HEK293T (cell line): ENCODE measurements around the gene FADS1.

Experiments used
- CTCF ChIA-PET: fragments of 350-600 bp; formaldehyde crosslinking; extraction: SDS; loops from one replicate; lab custom pipeline; 2021; ENCODE audit warnings: antibody characterized with exemption, inconsistent platforms; lab: Yijun Ruan, JAX
- POLR2A ChIA-PET: fragments of 350-600 bp; formaldehyde crosslinking; extraction: SDS; loops from one replicate; lab custom pipeline; 2020; ENCODE audit warnings: antibody characterized with exemption, inconsistent platforms; lab: Yijun Ruan, JAX
- DNase-seq: peaks from one replicate; pipeline ENCODE4 v3.0.0; 2012; ENCODE audit warnings: mixed read lengths; ENCODE audit errors: extremely low spot score
- ARNT ChIP-seq: fragments of 450-650 bp; IDR thresholded peaks from 2 replicates; pipeline ENCODE4 v1.6.1; 2017; ENCODE audit warnings: mild to moderate bottlenecking
- BHLHE40 ChIP-seq: fragments of 450-650 bp; IDR thresholded peaks from 2 replicates; pipeline ENCODE4 v1.6.1; 2016; ENCODE audit warnings: mild to moderate bottlenecking, moderate library complexity, borderline replicate concordance
- CTBP1 ChIP-seq: fragments of 450-650 bp; IDR thresholded peaks from 2 replicates; pipeline ENCODE4 v1.6.1; 2016; ENCODE audit warnings: borderline replicate concordance
- ELF4 ChIP-seq: fragments of 450-650 bp; IDR thresholded peaks from 2 replicates; pipeline ENCODE4 v1.6.1; 2017; ENCODE audit warnings: antibody characterized with exemption
- FOXA1 ChIP-seq: fragments of 450-650 bp; IDR thresholded peaks from 2 replicates; pipeline ENCODE4 v1.6.1; 2016; ENCODE audit warnings: mild to moderate bottlenecking
- FOXK2 ChIP-seq: fragments of 450-650 bp; IDR thresholded peaks from 2 replicates; pipeline ENCODE4 v1.6.1; 2016; ENCODE audit warnings: mild to moderate bottlenecking
- FOXM1 ChIP-seq: fragments of 450-650 bp; IDR thresholded peaks from 2 replicates; pipeline ENCODE4 v1.6.1; 2017; ENCODE audit warnings: mild to moderate bottlenecking, borderline replicate concordance
- HDGF ChIP-seq: fragments of 450-650 bp; IDR thresholded peaks from 2 replicates; pipeline ENCODE4 v1.6.1; 2017; ENCODE audit warnings: antibody characterized with exemption, borderline replicate concordance
- L3MBTL2 ChIP-seq: fragments of 450-650 bp; conservative IDR thresholded peaks from 2 replicates; pipeline ENCODE4 v1.6.1; 2016; ENCODE audit warnings: mild to moderate bottlenecking
- LEF1 ChIP-seq: fragments of 450-650 bp; IDR thresholded peaks from 2 replicates; pipeline ENCODE4 v1.6.1; 2017; ENCODE audit warnings: mild to moderate bottlenecking, borderline replicate concordance
- NFRKB ChIP-seq: fragments of 450-650 bp; IDR thresholded peaks from 2 replicates; pipeline ENCODE4 v1.6.1; 2016; ENCODE audit warnings: mild to moderate bottlenecking, moderate library complexity
- PKNOX1 ChIP-seq: fragments of 450-650 bp; IDR thresholded peaks from 2 replicates; pipeline ENCODE4 v1.6.1; 2016
- SP1 ChIP-seq: fragments of 450-650 bp; IDR thresholded peaks from 2 replicates; pipeline ENCODE4 v1.6.1; 2017
- SUZ12 ChIP-seq: fragments of 450-650 bp; IDR thresholded peaks from 2 replicates; pipeline ENCODE4 v1.6.1; 2016; ENCODE audit warnings: mild to moderate bottlenecking
- TARDBP ChIP-seq: fragments of 450-650 bp; IDR thresholded peaks from 2 replicates; pipeline ENCODE4 v1.6.1; 2016
- ZNF384 ChIP-seq: fragments of 450-650 bp; IDR thresholded peaks from 2 replicates; pipeline ENCODE4 v1.6.1; 2016

FADS1 gene

GRCh38 chr11:61782841-61783240, 34.0 kb downstream of the FADS1 start:
- TF ChIP-seq HDGF (no peak), ZNF384 (no peak), ELF4 (no peak), PKNOX1 (no peak), SUZ12 (no peak), ARNT (no peak), BHLHE40 (no peak), CTBP1 (no peak), NFRKB (no peak), FOXA1 (no peak), FOXM1 (no peak), SP1 (no peak), FOXK2 (no peak), L3MBTL2 (no peak), LEF1 (no peak)
- POLR2A ChIA-PET, result interaction anchor here (0.7 to 2.7 kb wide), 2 partner anchors 10 to 35 kb away, joined by 3 to 17 read pairs; partner anchors contain the start of genes FEN1 and TMEM258

GRCh38 chr11:61782299-61782698, 34.5 kb downstream of the FADS1 start:
- no peak for DNase-seq
- POLR2A ChIA-PET, result interaction anchor here (0.7 to 2.7 kb wide), 2 partner anchors 10 to 35 kb away, joined by 3 to 17 read pairs; partner anchors contain the start of genes FEN1 and TMEM258
- CTCF ChIA-PET, result interaction anchor here (0.7 kb wide), 1 partner anchor 305 kb away, joined by 3 read pairs; no protein-coding TSS in a partner anchor
- no peak for TF ChIP-seq TARDBP
- TF ChIP-seq LEF1, result no peak
- TF ChIP-seq SUZ12, result no peak
- no peak for TF ChIP-seq CTBP1
- TF ChIP-seq ELF4, result no peak

More at GRCh38 chr11:61782841-61783240, 34.0 kb downstream of the FADS1 start:
- CTCF ChIA-PET, result interaction anchor here (0.7 kb wide), 1 partner anchor 306 kb away, joined by 3 read pairs; no protein-coding TSS in a partner anchor
- no peak for DNase-seq

- POLR2A ChIA-PET, result interaction anchor here (2.7 kb wide), 1 partner anchor 11 kb away, joined by 17 read pairs; the partner anchor contains the start of genes FEN1 and TMEM258
- DNase-seq, result no peak
- CTCF ChIA-PET, result no interaction called here
- no peak for TF ChIP-seq LEF1
- no peak for TF ChIP-seq FOXA1
- no peak for TF ChIP-seq BHLHE40
- no peak for TF ChIP-seq CTBP1
- no peak for TF ChIP-seq TARDBP
- no peak for TF ChIP-seq FOXM1
- TF ChIP-seq ARNT, result no peak
- no peak for TF ChIP-seq L3MBTL2
- TF ChIP-seq PKNOX1, result no peak
- TF ChIP-seq ZNF384, result no peak
- TF ChIP-seq SUZ12, result no peak
These were observed 35.2 kb downstream of the FADS1 start for GRCh38 chr11:61781585-61781984.

GRCh38 chr11:61780581-61781162, 36.1 kb downstream of the FADS1 start:
- ChIA-PET CTCF (interaction anchor here (0.9 to 1.3 kb wide), 3 partner anchors 29 to 37 kb away, joined by 3 to 6 read pairs (median 4); no protein-coding TSS in a partner anchor), POLR2A (interaction anchor here (1.2 to 1.7 kb wide), 2 partner anchors 10 to 12 kb away, joined by 4 to 10 read pairs; partner anchors contain the start of genes FEN1 and TMEM258)
- TF ChIP-seq CTBP1 (no peak), SP1 (no peak), FOXK2 (no peak), FOXM1 (no peak), LEF1 (no peak), PKNOX1 (no peak), SUZ12 (no peak), ARNT (no peak), NFRKB (no peak), BHLHE40 (no peak), HDGF (no peak), ZNF384 (no peak), FOXA1 (no peak), L3MBTL2 (no peak), ELF4 (no peak), TARDBP (no peak)
- no peak for DNase-seq

GRCh38 chr11:61779666-61780525, 36.9 kb downstream of the FADS1 start:
- no peak for TF ChIP-seq ZNF384
- no peak for TF ChIP-seq LEF1
- TF ChIP-seq SP1, result no peak
- no peak for TF ChIP-seq SUZ12
- no peak for TF ChIP-seq FOXK2
- no peak for TF ChIP-seq NFRKB
- no peak for TF ChIP-seq CTBP1
- no peak for TF ChIP-seq L3MBTL2
- no peak for TF ChIP-seq FOXA1
- TF ChIP-seq BHLHE40, result no peak
- no peak for TF ChIP-seq FOXM1
- no peak for TF ChIP-seq TARDBP
- TF ChIP-seq ARNT, result no peak
- no peak for TF ChIP-seq PKNOX1
- ChIA-PET CTCF (interaction anchor here (0.9 to 1.3 kb wide), 4 partner anchors 28 to 36 kb away, joined by 3 to 6 read pairs (median 4); no protein-coding TSS in a partner anchor), POLR2A (interaction anchor here (0.6 to 1.7 kb wide), 3 partner anchors 10 to 112 kb away, joined by 3 to 10 read pairs (median 4); partner anchors contain the start of genes FEN1 and TMEM258)
- DNase-seq, result no peak
